Stimulated activated CD8-positive, alpha-beta memory T cell treated with anti-CD3 and anti-CD28 coated beads, Interleukin-12 subunit alpha, Interleukin-12 subunit beta, amount 100 ng/mL, for 24 hours (primary cell): ENCODE results near the gene CARD19.
"Not testable (repeated sequence)": the region's sequence is repeated elsewhere in the genome, so short reads cannot be mapped to it uniquely, and the experiment has no call there.

Experiments
- DNase-seq: peaks from one replicate; pipeline ENCODE4 v3.0.0-alpha.2; 2020; ENCODE audit errors: extremely low read depth

CARD19 gene

DNA sequence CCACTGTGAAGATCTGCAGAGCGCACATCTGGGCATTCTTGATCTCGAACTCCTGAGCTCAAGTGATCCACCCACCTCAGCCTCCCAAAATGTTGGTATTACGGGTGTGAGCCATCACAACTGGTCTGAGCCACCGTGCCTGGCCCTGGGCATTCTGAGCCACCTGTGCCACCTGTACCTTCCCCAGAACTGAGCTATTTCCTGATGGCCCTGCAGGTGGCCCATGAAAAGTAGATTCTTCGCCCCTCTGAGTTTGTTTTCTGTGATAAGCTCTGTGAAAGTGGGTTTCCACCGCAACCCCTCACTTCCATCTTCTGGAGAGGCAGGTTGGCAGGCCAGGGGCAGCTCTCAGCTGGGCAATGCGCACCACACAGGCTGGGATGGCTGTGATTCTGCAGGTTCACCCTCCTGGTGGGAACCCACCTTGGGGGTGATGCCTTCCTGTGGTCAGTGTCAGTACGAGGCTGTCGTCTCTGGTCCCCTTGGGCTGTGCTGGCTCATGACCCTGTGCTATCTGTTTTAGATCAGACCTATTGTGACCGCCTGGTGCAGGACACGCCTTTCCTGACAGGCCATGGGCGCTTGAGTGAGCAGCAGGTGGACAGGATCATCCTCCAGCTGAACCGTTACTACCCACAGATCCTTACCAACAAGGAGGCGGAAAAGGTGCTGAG is 11.3 kb downstream of the CARD19 start:
- no peak for DNase-seq

DNA sequence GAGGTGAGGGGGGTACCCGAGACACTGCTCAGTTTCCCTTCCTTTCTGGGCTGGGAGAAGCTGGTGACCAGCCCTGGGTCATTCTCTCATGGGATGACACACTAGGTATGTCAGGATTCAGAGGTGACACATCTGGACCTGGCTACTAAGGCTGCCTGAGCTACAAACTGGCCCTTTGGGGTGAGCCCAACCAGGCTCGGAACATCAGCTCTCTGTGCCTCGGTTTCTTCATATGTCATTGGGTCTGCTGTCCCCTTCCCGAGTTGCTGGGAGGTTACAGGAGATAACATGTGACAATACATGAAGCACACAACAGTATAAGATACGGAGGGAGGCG is 11.8 kb downstream of the CARD19 start:
- no peak for DNase-seq

DNA sequence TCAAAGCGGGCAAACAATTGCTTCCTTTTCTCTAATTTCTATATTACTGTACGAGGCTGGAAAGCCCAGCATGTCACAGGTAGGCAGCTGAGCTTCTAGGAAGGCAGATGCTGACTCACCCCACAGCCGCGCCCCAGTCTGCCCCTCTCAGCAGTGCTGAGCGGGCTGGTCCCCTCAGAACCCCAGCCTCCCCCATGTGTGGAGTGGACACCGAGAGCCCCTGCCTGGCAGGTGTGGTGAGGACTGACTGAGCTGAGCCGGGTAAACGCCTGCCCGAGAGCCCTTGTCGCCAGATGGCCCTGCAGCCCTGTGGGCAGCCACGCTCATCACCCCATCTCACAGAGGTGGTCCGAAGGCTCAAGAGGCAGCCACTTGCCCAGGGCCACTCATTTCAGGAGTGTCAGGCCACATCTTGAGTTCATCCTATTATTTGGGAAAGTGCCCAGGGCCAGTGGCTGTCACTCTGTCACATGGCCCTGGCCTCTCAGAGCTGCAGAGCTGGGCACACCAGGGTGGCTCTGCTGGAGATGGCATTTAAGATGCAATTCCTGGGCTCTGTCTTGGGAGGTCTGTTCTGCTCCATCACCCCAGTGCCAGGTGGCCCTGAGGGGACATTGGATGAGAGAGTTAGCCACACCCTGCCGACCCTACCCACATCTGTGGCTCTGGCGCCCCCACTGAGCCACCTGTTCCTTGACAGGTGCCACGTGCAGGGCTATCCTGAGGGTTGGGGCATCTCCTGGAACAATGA is 12.4 kb downstream of the CARD19 start:
- DNase-seq = no peak

DNA sequence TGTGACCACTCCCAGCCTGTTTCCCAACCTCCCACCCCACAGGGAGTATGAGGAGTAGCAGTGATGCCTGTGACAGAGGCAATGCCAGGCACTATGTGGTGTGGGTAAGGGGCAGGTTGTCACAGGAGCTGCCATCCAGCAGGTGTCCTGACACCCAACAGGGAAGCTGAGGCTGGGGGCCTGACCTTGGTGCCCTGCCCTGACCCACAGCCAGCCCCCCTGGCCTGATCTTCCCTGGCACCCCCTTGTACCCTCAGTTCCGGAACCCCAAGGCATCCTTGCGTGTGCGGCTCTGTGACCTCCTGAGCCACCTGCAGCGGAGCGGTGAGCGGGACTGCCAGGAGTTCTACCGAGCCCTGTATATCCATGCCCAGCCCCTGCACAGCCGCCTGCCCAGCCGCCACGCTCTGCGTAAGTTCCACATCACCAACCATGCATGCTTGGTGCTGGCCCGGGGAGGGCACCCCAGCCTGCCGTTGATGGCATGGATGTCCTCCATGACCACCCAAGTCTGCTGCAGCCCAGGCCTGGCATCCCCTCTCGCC is 14.4 kb downstream of the CARD19 start:
- no peak for DNase-seq

DNA sequence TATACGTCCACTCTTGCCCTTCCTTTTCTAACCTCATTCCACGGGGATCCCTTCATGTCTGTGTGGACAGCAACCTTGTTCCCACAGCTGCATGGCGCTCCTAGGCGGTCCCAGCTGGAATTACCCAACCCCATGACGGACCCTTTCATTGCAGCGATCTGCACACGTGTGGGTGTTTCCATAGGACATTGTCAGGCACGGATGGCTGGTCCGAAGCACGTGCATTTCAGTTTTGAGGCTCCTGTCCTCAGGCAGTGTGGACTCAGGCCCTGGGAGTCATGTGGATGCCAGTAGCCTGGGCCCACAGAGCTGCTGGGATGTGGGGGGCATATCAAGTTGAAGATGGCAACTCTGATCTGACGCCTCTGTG is 15.0 kb downstream of the CARD19 start:
- no peak for DNase-seq

DNA sequence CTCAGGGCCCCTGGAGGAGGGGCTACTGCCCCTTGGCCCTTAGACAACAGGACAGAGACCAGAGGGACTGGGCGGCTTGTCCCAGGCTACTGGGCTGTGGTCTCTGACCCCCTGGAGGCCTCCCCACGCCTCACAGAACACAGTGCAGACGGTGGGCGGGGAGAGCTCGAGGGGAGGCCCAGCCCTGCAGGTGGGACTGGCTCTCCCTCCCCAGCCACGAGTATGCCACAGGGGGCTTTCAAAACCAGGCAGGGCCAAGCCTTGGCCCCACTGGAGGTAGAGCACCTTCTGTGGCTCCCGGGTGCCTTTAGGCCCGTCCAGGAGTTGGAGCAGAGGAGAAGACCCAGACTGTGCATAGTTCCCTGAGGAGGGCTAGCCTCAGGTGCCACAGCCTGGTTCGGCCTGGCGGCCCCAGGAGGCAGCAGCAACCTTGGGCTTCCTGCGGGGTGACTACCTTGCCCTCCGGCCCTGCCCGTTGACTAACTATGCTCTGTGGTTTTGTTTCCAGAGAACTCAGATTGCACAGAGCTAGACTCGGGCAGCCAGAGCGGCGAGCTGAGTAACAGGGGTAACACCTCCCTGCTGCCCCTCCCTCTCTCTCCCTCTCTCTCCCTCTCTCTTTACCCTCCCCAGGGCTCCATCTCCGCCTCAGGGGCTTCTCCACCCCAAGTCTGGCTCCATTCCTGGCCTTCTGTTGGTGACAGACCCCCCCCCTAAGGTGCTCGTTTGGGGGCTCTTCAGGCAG is 15.5 kb downstream of the CARD19 start:
- DNase-seq = no peak

DNA sequence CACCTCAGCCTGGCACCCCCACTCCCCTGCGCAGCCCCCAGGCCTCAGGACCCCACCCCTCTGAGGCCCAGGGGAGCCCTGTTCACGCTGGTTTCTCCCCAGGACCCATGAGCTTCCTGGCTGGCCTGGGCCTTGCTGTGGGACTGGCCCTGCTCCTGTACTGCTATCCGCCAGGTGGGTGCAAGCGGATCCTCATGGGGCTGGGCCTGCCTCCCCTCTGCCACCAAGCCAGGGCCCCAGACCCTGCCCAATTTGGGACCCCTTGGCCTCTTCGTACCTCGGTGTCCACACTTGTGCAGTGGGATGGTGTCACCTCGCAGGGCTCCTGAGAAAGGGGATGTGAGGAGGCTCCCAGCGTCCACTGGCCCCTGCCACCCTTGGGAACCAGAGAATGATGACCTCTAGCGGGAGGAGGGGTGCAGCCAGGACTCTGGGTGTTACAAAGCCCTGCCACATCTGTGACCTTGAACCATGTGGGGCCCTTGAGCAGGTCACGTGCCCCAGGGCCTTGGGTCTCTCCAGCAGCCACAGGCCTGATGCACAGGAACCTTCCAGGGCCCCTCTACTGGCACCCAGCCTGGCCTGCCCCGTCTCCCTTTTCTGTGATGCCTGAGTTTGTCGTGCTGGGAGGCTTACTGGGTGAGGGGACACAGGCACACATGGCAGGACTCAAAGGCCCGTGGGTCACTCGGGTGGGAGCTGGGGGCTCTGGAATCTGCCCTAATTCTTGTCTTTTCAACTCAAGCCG is 16.3 kb downstream of the CARD19 start:
- DNase-seq = no peak

DNA sequence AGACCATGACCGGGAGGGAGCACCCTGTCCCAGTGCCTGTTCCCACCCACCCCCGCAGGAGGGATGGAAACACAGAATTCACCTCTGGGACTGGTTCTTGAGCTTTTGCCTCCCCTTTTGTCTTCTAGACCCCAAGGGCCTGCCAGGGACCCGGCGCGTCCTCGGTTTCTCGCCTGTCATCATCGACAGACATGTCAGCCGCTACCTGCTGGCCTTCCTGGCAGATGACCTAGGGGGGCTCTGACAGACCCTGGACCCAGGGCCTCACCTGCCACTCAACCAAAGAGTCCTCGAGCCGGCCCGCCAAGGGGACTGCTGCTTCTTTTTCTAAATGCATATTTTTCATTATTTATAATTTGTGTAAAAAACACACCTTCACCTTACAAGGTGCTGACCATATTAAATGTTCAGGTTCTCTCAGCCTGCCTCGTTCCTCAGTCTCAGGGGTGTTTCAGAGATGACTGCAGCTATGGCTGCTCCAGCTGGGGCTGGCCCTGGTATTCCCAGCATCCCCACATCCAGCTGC is 16.9 kb downstream of the CARD19 start:
- DNase-seq = no peak

DNA sequence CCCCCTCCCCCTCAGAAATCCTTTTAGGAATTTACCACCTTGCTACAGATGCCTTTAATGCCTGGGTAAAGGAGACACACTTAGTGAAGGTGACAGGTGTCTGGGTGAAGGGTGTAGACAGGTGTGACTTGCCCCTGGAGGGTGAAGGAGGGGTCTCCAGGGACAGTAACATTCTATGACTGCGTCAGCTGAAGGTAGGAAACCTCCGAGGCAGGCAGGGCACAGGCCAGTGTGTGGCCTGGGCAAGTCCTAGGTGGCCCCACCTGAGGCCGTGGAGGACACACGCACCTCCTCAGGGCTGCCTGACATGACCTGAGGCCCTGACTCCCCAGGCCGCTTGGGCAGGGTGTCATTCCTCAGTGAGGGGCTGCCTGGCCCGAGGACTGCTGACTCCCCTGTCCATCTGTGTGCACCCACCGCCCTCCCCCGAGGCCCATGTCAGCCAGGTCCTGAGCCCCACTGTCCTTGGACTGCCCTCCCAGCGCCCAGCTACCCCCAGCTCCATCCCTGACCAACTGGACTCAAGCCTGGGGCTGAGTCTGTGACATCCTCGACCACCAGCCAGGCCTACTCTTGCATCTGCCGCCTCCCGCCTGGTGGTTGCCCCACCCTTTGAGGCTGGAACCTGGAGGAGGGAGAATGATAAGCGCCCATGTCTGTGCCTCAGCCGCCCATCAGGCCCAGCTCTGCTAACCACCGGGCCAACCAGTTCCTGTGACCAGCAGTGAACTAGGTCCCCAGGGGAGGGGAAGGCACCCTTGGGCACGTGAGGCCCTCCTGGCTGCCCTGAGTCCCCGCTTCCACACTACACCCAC is 18.4 kb downstream of the CARD19 start:
- DNase-seq = no peak

DNA sequence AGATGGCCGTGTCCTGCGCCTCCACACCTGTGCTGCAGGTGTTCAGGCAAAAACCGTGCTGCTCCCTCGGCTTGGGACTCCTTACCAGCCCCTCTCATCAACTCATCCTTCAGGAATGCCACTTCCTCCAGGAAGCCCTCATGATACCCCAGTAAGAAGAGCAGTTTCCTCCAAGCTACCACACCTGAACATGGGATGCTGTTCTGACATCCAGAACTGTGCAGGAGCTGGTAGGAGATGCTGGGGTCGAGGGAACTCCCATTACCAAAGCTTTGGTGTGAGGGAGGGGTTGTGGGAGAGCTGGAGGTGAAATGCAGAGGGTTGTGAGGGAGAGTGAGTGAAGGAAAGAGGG is 18.9 kb downstream of the CARD19 start:
- DNase-seq = no peak

DNA sequence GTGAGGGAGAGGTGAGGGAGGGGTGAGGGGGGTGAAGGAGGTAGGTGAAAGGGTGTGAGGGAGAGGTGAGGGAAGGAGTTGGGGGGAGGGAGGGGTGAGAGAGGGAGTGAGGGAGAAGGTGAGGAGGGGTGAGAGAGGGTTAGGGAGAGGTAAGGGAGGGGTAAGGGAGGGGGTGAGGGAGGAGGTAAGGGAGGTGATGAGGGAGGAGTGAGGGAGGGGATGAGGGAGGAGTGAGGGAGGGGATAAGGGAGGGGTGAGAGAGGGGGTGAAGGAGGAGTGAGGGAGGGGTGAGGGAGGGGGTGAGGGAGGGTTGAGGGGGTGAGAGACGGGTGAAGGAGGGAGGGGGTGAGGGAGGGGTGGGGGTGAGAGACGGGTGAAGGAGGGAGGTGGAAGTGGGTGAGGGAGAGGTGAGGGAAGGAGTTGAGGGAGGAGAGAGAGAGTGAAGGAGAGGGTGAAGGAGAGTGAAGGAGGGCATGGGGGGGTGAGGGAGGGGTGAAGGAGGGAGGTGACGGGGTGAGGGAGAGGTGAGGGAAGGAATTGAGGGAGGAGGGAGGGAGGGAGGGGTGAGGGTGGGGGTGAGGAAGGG is 19.6 kb downstream of the CARD19 start:
- DNase-seq = no peak

DNA sequence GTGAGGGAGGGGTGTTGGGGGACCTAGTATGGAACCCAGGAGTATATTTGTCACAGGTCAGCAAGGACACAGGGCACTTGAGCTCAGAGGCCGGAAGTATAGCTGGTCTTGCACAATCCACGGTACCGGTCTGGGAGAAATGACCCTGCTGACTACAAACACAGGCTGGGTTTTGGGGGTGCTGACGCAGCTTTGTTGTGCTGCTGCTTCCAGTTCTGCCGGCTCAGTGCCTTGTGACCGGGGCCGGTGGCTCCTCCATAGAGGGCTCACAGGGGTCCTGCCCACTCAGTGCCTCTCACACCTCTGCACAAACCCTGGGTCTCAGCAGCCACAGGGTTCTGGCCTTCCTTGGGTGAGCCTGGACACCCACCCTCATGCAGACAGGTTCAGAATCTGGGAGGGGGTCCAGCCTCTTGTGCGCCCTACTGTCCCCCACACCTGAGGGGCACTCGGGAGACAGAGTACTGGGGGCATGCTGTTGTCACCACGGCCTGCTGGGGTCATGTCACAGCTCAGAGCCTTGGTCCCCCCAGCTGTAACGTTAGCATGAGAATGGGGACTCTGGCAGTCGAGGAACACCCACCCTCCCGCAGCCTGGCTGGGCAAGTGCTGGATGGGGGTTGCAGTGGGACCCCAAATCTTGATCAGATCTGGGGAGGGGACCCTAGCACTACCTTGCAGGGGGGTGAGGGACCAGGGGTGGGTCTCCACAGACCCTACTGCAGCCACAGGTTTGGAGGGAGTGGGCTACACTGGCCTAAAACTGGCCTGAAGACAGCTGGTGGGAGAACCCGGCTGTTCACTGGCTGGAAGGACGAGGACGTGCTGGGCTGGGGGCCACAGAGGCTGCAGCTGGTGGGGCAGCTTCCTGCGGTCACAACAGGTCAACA is 20.3 kb downstream of the CARD19 start:
- DNase-seq = no peak

DNA sequence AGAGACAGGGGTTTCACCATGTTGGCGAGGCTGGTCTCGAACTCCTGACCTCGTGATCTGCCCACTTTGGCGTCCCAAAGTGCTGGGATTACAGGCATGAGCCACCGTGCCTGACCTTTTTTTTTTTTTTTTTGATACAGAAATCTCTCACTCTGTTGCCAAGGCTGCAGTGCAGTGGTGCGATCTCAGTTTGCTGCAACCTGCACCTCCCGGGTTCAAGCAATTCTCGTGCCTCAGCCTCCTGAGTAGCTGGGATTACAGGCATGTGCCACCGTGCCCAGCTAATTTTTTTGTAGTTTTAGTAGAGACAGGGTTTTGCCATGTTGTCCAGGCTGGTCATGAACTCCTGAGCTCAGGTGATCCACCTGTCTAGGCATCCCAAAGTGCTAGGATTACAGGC is 21.5 kb downstream of the CARD19 start:
- not testable (repeated sequence) for DNase-seq

DNA sequence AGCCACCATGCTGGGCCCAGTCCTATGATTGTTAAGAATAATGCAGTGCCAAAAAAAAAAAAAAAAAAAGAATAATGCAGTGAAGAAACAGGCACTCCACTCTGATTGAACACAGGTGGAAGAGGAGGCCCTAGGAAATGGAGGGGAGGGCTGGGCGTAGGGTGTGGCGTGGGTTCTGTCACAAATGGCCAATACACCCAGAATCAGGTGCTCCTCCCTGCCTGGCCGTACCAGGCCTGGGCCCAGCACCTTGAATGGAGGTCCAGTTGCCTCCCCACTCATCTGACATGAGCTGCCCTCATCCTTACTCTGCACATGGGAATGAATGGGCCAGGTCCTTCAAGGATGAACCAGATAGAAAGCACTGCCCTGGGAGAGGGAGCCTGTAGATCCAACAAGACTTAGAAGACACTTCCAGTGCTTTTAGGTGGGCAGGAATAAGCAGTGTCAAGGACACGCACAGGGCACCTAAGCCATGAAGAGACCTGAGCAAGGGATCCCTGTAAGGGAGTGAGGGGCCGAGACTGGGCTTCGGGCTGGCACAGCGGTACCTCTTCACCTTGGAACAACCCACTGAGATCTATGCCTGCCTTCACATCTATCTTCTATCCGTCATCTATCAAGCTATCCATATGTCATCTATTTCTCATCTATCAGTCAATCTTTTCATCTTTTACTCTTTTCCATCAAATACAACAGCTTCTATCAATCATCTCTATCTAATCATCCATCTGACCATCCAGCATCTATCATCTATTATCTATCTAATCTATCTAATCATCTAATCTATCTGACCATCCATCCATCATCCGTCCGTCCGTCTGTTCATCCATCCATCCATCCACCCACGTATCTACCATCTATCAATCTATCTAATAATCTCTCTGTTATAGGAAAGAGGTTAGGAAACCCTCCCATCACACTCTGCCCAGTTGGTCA is 22.2 kb downstream of the CARD19 start:
- DNase-seq = no peak

DNA sequence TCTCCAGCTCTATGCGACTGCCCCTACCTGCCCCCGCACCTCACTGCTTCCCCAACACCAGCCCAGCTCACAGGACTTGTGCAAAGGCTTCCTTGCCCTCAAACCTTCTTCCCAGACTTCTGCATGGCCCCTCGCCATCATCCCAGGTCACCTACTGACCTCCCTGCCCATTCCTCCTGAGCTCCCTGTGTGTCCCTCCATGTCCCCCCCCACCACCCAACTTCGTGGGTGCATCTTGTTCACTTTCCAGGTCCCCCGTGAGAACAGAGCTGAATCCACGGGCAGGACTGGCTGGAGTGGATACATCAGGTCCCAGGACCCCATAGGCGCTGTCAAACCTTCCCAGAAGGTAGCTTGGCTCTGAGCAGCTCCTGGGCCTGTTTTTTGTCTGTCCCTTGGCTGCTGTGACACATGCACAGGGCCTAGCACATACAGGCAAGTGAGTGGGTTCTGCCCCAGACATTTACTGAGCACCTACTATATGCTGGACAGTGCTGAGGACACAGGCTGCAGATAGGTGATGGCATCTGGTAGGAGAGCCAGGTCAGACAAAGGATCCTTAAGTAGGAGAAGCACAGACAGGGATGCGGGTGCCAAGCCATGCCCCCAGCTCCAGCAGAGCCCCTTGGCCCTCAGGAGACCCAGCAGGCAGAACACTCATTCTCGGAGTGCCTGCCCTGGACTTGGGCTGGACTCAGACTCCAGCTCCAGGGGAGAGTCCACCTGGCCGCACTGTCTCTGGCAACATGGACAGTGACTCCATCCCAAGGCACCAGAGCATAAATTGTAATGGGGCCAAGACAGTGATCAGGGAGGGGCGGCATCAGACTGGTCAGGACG is 23.1 kb downstream of the CARD19 start:
- DNase-seq = no peak

DNA sequence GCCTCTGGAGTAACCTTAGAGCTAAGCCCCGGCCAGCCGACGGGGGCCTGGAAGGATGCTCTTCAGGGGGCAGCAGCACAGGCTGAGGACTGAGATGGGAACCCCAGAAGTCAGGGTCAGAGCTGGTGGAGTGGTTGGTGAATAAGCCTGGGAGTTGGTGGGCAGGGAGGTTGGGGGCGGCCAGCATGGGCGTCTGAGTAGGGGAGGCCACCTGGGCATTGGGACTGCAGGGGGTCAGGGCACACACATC is 23.6 kb downstream of the CARD19 start:
- DNase-seq = no peak

DNA sequence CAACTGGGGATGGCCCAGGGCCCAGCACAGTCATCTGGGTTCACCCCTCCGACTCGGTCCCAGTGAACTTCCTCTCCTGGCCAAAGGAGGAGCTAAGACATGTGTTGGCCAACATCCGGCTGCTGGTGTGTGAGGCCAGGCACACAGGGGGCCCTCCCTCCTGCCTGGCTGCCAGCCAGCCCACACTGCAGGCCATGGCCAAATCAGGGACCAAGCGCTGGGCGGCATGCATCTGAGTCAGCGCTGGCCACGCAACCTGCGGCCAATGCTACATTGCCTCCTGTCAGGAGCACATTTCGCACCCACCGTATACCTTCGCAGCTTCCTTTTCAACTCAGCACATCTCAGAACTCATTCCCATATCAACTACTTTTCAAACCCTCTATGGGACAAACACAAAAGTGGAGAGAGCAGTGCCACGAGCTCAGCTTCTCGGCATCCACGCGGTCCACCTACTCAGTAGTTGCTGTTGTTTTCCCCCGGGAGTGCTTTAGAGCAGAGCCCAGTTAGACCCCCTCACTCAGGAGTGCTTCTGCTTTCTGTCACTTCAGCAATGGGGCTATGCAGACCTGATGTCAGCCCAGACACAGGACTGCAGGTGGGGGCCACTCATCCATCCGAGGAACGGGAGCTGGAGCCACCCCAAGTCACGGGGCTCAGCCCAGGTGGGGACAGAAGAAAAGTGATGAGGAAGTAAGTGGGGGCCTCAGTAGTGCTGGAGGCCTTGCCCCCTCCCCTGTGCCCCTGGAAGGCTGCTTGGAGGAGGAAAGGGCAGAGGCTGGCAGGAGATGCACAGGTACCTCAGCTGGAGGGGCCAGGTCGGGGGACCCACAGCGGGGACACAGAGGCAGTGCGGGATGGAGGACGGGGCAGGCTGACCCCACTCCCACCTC is 24.2 kb downstream of the CARD19 start:
- no peak for DNase-seq
